ENCODE data around the gene SMARCA2.
"Not testable (repeated sequence)": the region's sequence is repeated elsewhere in the genome, so short reads cannot be mapped to it uniquely, and the experiment has no call there.

SMARCA2 gene

DNA sequence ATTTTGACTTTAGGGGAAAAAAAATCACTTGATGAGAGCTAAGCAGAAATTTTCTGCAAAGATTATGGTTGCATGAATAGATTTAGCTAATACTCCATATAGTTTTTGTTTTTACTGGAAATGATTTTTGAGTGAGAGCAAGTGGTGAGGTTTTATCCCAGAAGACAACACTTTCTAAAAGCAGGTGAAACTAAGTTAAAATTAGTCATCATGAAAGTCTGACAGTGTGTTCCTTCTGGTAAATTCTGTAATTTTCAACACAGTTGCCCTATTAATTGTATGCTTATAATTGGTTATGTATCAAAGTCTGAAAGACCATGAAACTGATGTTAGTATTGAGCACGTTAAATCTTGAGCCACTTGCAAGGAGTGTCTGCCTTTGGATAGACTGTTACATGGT is 91.5 kb downstream of the SMARCA2 start:
- DNase-seq, result no peak

GRCh38 chr9:2107906-2108451 is 92.8 kb downstream of the SMARCA2 start:
- DNase-seq, result no peak

- DNase-seq, result no peak
Observed at GRCh38 chr9:2109069-2109650, 94.0 kb downstream of the SMARCA2 start.

GRCh38 chr9:2110036-2110435 is 94.9 kb downstream of the SMARCA2 start:
- DNase-seq, result no peak

DNA sequence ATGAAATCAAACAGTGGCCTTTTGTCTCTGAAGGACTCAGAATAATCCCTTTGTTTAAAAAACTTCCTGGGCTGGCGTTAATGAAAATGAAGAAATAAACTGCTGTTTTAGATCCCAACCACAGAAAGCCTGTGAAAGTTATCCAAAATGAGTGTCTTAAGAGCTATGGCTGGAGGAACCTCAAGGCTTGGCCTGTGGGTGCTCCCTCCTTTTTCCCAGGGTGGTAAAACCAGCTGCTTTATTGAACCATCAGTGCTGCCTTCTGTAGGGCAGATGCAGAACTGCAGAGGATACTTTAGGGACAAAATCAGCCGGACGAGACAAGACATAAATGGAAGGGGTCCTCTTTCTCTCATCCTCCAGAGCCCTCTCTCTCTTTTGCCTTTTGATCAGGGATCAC is 100.9 kb downstream of the SMARCA2 start:
- no peak for DNase-seq

DNA sequence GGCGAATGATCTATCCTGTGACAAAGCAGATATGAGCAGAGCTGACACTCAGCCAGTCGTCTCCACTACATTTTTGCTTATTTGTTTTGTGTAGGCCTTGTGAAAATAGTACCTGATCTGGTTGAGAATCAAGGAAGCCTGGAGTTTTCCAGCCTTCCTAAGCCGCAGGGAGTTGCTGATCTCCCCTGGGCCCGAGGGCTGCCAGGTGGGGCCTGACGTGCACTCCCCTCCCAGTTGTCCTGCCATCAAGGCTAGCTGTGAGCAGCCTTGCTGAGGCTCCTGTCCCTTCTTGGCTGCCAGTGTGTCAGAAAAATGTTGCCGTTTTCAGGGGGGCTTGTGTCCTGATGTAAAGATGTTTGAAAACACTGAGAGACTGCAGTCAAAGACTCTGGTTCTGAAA is 102.4 kb downstream of the SMARCA2 start:
- no peak for DNase-seq

GRCh38 chr9:2119566-2119965 is 104.4 kb downstream of the SMARCA2 start:
- no peak for DNase-seq

DNA sequence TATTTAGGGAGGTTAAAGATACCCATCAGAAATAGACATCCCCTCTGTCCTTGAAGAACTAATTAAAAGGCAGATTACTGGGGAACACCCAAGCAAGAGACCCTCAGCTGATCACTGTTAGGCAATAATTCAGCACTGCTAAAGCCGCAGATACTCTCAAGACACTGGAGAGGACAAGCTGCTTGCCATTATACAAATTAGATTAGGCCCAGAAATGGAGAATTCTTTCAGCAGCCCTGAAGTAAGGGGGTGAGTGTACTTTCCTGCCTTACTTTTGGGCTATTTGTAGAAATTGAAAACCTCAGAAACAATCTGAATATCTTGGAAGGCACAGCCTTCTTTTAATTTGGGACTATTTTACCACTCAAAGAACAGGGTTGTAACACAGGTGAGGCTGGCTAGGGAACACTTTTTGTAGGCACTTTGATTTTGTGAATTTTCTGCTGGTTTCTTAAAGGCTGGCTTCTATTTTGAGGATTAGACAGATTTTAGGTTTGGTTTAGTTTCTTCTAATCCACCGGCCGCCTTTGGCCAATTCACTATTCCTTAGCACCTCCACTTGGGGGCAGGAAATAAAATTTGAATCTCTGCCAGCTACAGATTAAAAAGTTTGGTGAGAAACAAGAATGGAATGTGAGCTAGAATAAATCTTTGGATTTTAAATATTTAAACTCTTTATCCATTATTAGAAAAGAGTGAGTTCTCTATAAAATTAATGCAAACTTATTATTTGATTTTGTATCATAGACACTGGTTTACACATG is 106.0 kb downstream of the SMARCA2 start:
- no peak for DNase-seq

- DNase-seq, result no peak
Observed at GRCh38 chr9:2122299-2122698, 107.2 kb downstream of the SMARCA2 start.

GRCh38 chr9:2125906-2126305 is 110.8 kb downstream of the SMARCA2 start:
- no peak for DNase-seq

DNA sequence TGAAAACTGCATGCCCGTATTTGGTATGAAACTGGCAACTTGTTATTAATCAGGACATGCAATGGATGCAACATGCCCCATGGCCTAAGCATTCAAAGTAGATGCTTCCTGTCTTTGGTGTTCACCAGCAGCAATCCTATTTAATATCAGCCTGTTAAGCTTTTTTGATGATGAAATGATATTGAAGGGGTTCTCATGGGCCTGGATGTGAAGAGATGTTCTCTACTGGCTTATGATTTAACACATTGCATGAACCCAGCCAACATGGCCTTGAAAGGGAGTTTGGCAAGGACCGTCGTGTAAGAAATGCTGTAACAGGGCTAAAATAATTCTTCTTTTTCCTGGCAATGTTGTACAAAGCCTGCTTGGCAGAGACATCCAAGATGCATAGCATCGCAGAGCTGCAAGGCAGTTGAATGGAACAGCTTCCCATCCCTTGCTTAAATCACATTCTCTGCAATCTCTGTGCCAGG is 111.2 kb downstream of the SMARCA2 start:
- DNase-seq, result no peak

- no peak for DNase-seq
Observed at GRCh38 chr9:2127486-2127885, 112.3 kb downstream of the SMARCA2 start.

DNA sequence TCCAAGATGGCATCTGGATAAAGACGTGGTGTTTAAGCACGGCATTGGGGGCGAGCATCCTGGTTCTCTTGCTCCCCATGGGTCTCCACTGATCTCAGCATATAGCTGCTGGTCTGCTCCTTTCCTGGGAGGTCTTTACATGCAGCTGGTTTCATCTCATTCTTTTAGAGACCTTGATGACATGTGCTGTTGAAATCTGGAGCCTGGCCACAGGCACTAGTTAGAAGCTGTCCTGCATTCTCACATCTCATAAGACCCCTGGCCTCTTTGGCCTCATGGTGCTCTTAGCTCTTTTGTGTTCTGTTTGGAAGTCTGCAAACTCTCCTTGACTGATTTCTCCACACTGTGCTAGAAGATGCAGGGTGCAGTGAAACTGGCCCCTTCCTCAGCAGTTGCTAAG is 113.0 kb downstream of the SMARCA2 start:
- DNase-seq, result no peak

DNA sequence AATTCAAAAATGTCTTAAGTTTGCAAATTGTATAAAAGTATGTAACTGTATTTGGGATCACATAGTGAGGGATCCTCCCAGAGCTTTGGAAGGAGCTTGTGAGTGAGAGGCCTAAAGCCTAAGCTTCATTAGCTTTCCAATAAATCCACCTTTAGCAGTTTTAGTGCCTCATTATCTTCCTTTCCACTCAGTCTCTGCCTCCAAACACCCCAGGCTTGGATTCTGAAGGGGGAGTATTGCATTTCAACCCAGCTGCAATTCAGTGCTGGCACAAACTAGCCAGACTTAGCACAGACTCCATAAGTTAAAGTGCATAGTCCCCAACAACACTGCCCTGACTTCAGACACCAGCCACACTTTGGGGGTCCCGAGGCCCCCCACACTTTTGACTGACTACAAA is 113.5 kb downstream of the SMARCA2 start:
- DNase-seq, result no peak

GRCh38 chr9:2130941-2131340 is 115.8 kb downstream of the SMARCA2 start:
- no peak for DNase-seq

- DNase-seq, result no peak
Observed at GRCh38 chr9:2132484-2133082, 117.4 kb downstream of the SMARCA2 start.

GRCh38 chr9:2134391-2134790 is 119.2 kb downstream of the SMARCA2 start:
- DNase-seq, result no peak

GRCh38 chr9:2138646-2139045 is 123.5 kb downstream of the SMARCA2 start:
- DNase-seq, result no peak

DNA sequence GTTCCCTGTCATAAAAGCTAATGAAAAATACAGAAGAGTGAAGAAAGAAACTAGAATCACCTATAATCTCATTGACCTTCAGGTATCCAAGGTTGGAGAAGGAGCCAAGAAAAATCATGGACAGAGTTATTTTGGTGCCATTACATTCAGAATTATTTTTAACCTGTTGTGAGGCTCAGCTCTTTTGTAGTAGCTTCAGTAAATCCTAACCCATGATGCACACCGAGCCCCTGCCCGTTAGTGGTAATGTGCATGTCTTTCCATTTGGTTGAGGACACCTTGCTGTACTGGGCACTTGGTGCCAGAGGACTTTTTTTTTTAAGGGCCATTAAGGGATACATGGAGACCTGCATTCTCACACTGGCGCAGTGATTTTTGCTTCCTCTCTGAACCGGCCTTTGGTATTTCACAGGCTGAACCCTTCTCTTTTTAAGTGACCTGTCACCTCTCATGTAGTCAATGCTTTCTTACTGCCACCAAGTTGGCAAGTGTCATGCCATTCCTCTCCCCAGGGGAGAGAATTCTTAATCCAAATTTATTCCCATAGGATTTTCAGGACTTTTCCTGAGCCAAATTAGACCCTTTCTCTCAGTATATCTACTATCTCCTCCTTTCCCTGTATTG is 125.6 kb downstream of the SMARCA2 start:
- DNase-seq, result no peak

DNA sequence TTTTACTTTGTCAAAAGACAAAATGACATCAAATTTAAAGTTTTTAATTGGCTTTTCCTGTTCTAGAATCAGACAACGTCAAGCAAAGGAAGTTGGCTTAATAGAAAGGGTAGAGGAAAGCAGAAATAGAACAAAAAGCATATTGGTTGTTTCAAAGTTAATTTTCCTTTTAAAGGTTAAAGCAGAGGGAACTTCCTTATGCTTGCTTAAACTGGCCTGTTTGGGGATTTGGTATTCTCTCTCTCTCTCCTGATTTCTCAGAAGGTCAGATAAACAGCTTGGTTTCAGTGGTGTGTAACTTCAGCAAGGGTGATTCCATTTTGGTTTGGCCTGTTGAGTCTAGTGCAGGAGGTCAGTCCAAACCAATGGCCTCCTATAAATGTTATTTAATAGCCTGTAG is 127.1 kb downstream of the SMARCA2 start:
- DNase-seq, result no peak

DNA sequence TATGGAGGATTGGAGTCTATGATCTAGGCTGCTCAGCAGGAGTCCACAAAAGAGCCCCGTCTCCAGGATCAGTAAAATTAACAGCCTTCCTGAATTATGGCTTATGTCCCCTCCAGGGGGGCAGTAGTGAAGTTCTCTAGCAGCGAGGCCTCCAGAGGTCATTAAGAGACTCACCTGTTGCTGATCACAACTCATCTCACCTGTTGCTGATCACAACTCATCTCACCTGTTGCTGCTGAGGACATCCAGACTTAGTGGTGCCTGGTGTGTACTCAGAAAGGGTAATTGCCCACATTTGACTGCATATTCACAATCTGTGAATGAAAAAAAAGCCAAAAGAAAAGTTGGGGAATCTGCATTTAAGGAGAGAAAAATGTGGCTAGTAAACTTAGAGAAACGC is 129.5 kb downstream of the SMARCA2 start:
- no peak for DNase-seq

DNA sequence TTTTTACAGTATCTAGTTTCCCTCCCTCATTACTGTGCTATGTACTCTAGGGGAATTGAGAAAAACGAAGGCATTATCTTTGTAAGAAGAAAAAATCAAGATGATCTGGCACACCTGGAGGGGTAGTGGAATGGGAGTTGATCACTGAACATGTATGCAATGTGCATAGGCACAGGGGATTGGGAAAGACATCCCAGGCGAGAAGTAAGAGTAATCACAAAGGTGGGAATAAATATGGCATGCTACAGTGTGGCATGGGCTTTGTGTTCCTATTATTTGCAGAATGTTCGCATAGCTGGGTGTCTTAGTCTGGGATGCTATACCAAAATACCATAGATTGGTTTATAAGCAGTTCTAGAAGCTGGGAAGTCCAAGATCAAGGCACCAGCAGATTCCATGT is 130.6 kb downstream of the SMARCA2 start:
- DNase-seq, result no peak

DNA sequence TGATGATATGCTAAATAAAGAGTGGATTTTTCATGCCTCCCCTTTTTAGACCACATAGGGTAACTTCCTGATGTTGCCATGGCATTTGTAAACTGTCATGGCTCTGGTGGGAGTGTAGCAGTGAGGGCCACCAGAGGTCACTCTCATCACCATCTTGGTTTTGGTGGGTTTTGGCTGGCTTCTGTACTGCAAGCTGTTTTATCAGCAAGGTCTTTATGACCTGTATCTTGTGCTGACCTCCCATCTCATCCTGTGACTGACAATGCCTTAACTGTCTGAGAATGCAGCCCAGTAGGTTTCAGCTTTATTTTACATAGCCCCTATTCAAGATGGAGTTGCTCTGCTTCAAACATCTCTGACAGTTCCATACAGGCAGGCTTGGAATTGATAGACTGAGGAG is 131.6 kb downstream of the SMARCA2 start:
- DNase-seq, result not testable (repeated sequence)

- no peak for DNase-seq
Observed at GRCh38 chr9:2150338-2150737, 135.2 kb downstream of the SMARCA2 start.
